ENCODE measurements around the gene ABHD14A.

DNA sequence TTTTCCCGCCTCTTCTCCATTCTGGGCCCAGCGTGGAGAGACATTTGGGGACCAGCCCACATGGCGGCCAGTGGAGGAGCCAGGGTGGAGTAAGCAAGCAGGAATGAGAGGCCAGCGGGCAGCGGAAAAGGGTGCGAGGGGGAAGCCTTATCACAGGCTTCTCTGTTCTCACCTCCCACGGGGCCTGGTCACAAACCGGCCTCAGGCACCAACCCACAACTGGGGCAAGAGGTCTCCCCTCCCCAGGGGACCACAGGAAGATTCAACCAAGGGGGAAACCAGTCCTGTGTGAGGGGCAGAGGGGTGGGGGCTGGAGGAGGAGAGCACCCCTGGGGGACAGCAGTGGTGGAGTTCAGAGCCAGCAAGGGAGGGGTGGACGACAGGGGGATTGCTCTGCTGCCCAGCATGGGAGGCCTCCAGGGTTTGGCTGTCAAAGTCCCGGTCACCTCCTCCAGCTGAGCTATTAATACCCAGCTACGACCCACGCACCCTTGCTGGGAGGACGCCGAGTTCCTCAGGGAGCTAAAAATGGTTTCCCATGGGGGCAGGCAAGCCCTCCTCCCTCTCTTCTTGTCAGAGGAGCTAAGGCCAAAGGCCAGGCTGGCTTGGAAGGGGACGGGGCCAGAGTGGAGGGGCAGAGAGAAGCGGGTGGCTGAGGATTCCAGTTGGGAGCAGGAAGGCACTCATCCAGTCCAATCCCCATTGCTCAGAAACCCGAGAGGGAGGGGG is 44.7 kb downstream of the ABHD14A start:
- TF ChIP-seq CTCF (conservative IDR thresholded peaks at IDR 0.05) = no peak
- no peak for TF ChIP-seq EZH2 (IDR thresholded peaks at IDR 0.05; ENCODE audit: low read depth)

Measured in PC-9 (cell line).